H9 (cell line): ENCODE measurements around the gene PSMB7. TPM values are rescaled to one million over a fixed set of nuclear protein-coding genes. Genes with fewer than 3 reads are reported as not detected.

Experiments used
- DNase-seq: peaks from one replicate; pipeline ENCODE4 v3.0.0-alpha.2; 2017
- H2AFZ ChIP-seq: one replicate; pipeline ENCODE4 v1.6.1; 2013; ENCODE audit warnings: mild to moderate bottlenecking, low read length, control low read depth, moderate library complexity
- H2AK5ac ChIP-seq: 2 replicates; pipeline ENCODE4 v1.6.1; 2013; ENCODE audit warnings: low read length, control low read depth, mixed read lengths; ENCODE audit not compliant: insufficient read length
- H2BK120ac ChIP-seq: one replicate; pipeline ENCODE4 v1.6.1; 2013; ENCODE audit warnings: low read depth, mild to moderate bottlenecking, low read length, control low read depth, inconsistent platforms; ENCODE audit not compliant: poor library complexity, severe bottlenecking
- H2BK12ac ChIP-seq: 2 replicates; pipeline ENCODE4 v1.6.1; 2013; ENCODE audit warnings: low read length, control low read depth, mixed read lengths, low read depth; ENCODE audit not compliant: insufficient read length
- H2BK15ac ChIP-seq: 2 replicates; pipeline ENCODE4 v1.6.1; 2013; ENCODE audit warnings: low read depth, low read length, control low read depth
- H2BK20ac ChIP-seq: one replicate; pipeline ENCODE4 v1.6.1; 2013; ENCODE audit warnings: low read depth, mild to moderate bottlenecking, low read length, control low read depth, inconsistent platforms; ENCODE audit not compliant: poor library complexity, severe bottlenecking
- H2BK5ac ChIP-seq: 2 replicates; pipeline ENCODE4 v1.6.1; 2013; ENCODE audit warnings: low read length, control low read depth, mixed read lengths; ENCODE audit not compliant: insufficient read length
- H3K14ac ChIP-seq: 2 replicates; pipeline ENCODE4 v1.6.1; 2013; ENCODE audit warnings: low read length, control low read depth; ENCODE audit not compliant: insufficient read depth
- H3K18ac ChIP-seq: 2 replicates; pipeline ENCODE4 v1.6.1; 2013; ENCODE audit warnings: low read depth, mild to moderate bottlenecking, mixed read lengths, low read length, control low read depth; ENCODE audit not compliant: insufficient read length
- H3K23ac ChIP-seq: 2 replicates; pipeline ENCODE4 v1.6.1; 2013; ENCODE audit warnings: low read length, control low read depth, mixed read lengths, low read depth; ENCODE audit not compliant: insufficient read length
- H3K23me2 ChIP-seq: 2 replicates; pipeline ENCODE4 v1.6.1; 2013; ENCODE audit warnings: low read depth, mild to moderate bottlenecking, mixed read lengths, low read length, control low read depth; ENCODE audit not compliant: insufficient read length, poor library complexity, severe bottlenecking
- H3K27ac ChIP-seq: 2 replicates; pipeline ENCODE4 v1.5.1; 2013; ENCODE audit warnings: low read length, control low read depth, mixed read lengths, low read depth; ENCODE audit not compliant: insufficient read length
- H3K27me3 ChIP-seq: 2 replicates; pipeline ENCODE4 v1.6.1; 2013; ENCODE audit warnings: low read length, control low read depth, inconsistent platforms; ENCODE audit not compliant: insufficient read depth
- H3K4ac ChIP-seq: 2 replicates; pipeline ENCODE4 v1.6.1; 2013; ENCODE audit warnings: low read depth, mild to moderate bottlenecking, control low read depth, inconsistent platforms, low read length, moderate library complexity
- H3K4me1 ChIP-seq: 2 replicates; pipeline ENCODE4 v1.6.1; 2013; ENCODE audit warnings: low read length, control low read depth, inconsistent platforms; ENCODE audit not compliant: insufficient read depth
- H3K4me2 ChIP-seq: 2 replicates; pipeline ENCODE4 v1.6.1; 2013; ENCODE audit warnings: low read length, control low read depth, mixed read lengths; ENCODE audit not compliant: insufficient read length, insufficient read depth
- H3K56ac ChIP-seq: 2 replicates; pipeline ENCODE4 v1.6.1; 2013; ENCODE audit warnings: low read depth, mild to moderate bottlenecking, mixed read lengths, low read length, control low read depth; ENCODE audit not compliant: insufficient read length
- H3K79me1 ChIP-seq: 2 replicates; pipeline ENCODE4 v1.6.1; 2013; ENCODE audit warnings: low read depth, mild to moderate bottlenecking, moderate library complexity, low read length, control low read depth, inconsistent platforms; ENCODE audit not compliant: insufficient read depth, poor library complexity, severe bottlenecking
- H3K79me2 ChIP-seq: 2 replicates; pipeline ENCODE4 v1.6.1; 2013; ENCODE audit warnings: low read length, control low read depth, inconsistent platforms; ENCODE audit not compliant: insufficient read depth
- H3K9ac ChIP-seq: 2 replicates; pipeline ENCODE4 v1.6.1; 2013; ENCODE audit warnings: low read length, control low read depth, mixed read lengths; ENCODE audit not compliant: insufficient read length; ENCODE audit errors: extremely low read depth
- H3K9me3 ChIP-seq: one replicate; pipeline ENCODE4 v1.6.1; 2013; ENCODE audit warnings: low read depth, low read length, inconsistent platforms; ENCODE audit not compliant: control insufficient read depth
- H3T11ph ChIP-seq: one replicate; pipeline ENCODE4 v1.6.1; 2013; ENCODE audit warnings: mild to moderate bottlenecking, low read length, control low read depth, inconsistent platforms
- H4K20me1 ChIP-seq: one replicate; pipeline ENCODE4 v1.6.1; 2013; ENCODE audit not compliant: control insufficient read depth, insufficient read length, insufficient read depth
- H4K5ac ChIP-seq: 2 replicates; pipeline ENCODE4 v1.6.1; 2013; ENCODE audit warnings: low read depth, mild to moderate bottlenecking, mixed read lengths, low read length, control low read depth; ENCODE audit not compliant: insufficient read length
- H4K8ac ChIP-seq: replicated peaks from 2 replicates; pipeline ENCODE4 v1.6.1; 2013; ENCODE audit warnings: low read length, control low read depth, mixed read lengths, low read depth; ENCODE audit not compliant: insufficient read length
- H4K91ac ChIP-seq: 2 replicates; pipeline ENCODE4 v1.6.1; 2013; ENCODE audit warnings: low read depth, mild to moderate bottlenecking, moderate library complexity, mixed read lengths, low read length, control low read depth; ENCODE audit not compliant: insufficient read length
- H3K27ac Mint-ChIP-seq, 3 experiments: 2 replicates in 2 of 3; 3 replicates in 1 of 3; pipeline ENCODE4 v1.8.0; 2020 to 2021; ENCODE audit warnings: mixed read lengths in 3 of 3, mild to moderate bottlenecking in 1 of 3, moderate library complexity in 1 of 3
- H3K27me3 Mint-ChIP-seq: 2 replicates; pipeline ENCODE4 v1.8.0; 2021; ENCODE audit warnings: low read depth, mild to moderate bottlenecking, moderate library complexity, mixed read lengths
- H3K36me3 Mint-ChIP-seq, 3 experiments: 2 replicates in 2 of 3; 3 replicates in 1 of 3; pipeline ENCODE4 v1.8.0; 2020 to 2021; ENCODE audit warnings: low read depth in 3 of 3, mixed read lengths in 3 of 3; ENCODE audit not compliant: insufficient read depth in 1 of 3
- H3K4me1 Mint-ChIP-seq, 2 experiments: 2 replicates each; pipeline ENCODE4 v1.8.0; 2020; ENCODE audit warnings: mixed read lengths in 2 of 2
- H3K4me3 Mint-ChIP-seq, 2 experiments: 2 replicates in 1 of 2; 3 replicates in 1 of 2; pipeline ENCODE4 v1.8.0; 2020 to 2021; ENCODE audit warnings: mild to moderate bottlenecking in 2 of 2, mixed read lengths in 2 of 2, moderate library complexity in 1 of 2
- H3K9me3 Mint-ChIP-seq, 2 experiments: 2 replicates in 1 of 2; 3 replicates in 1 of 2; pipeline ENCODE4 v1.8.0; 2020; ENCODE audit warnings: mild to moderate bottlenecking in 2 of 2, mixed read lengths in 2 of 2, moderate library complexity in 1 of 2
- CTCF ChIP-seq: fragments of 200-600 bp; sonication (generic); conservative IDR thresholded peaks from 3 replicates; pipeline ENCODE4 v1.8.0; 2021; ENCODE audit warnings: antibody characterized with exemption, mild to moderate bottlenecking
- WGBS: extraction: QIAGEN DNeasy Blood & Tissue Kit; methylation state at CpG from one replicate; pipeline ENCODE4 v1.1.7; 2013; ENCODE audit warnings: missing lambda C conversion rate, low lambda C conversion rate, mixed read lengths; ENCODE audit not compliant: insufficient read length; ENCODE audit errors: extremely low coverage; 5-methylcytosine and 5-hydroxymethylcytosine counted together
- total RNA-seq: library from RNA; stranded (reverse); gene quantifications from 2 replicates; pipeline ENCODE4 v1.2.1, GENCODE V29; 2021

Gene PSMB7
- total RNA-seq, 1 experiment from 2014 or later: 209 TPM

- Histone ChIP-seq H2BK20ac (no peak overlapping the region), H4K91ac (no peak overlapping the region), H4K20me1 (no peaks in the 10 kb centered on the region), H3K4me2 (no peak overlapping the region), H3K4me1 (no peaks in the 10 kb centered on the region), H3K27ac (no peak overlapping the region), H3K18ac (no peak overlapping the region), H3K27me3 (no peaks in the 10 kb centered on the region), H3K4ac (no peak overlapping the region), H4K8ac (no peak overlapping the region), H4K5ac (no peak overlapping the region), H3K9ac (no peak overlapping the region), H3K56ac (no peak overlapping the region), H3K23me2 (no peaks in the 10 kb centered on the region), H3T11ph (no peak overlapping the region), H3K14ac (no peak overlapping the region), H2BK15ac (no peak overlapping the region), H2BK5ac (no peak overlapping the region), H3K9me3 (no peaks in the 10 kb centered on the region), H3K79me2 (peaks cover 8% of the 10 kb centered on the region; the same call in 1 of the 2 replicates), H2AFZ (no peak overlapping the region), H2AK5ac (no peak overlapping the region), H2BK120ac (no peak overlapping the region), H3K79me1 (peaks cover 11% of the 10 kb centered on the region), H3K23ac (no peak overlapping the region), H2BK12ac (no peak overlapping the region)
- DNase-seq: no peak
- H3K4me3 Mint-ChIP-seq: no peak overlapping the region
- peaks cover 5 to 24% (median 20%) of the 10 kb centered on the region in 3 experiments; a peak in 6 of 7 replicates for H3K36me3 Mint-ChIP-seq
- WGBS: no CpG with 5 or more reads among the region's 5 CpGs
- H3K27ac Mint-ChIP-seq: no peak overlapping the region
- no peaks in the 10 kb centered on the region for H3K27me3 Mint-ChIP-seq
- peaks cover 11 to 19% of the 10 kb centered on the region in 2 experiments for H3K4me1 Mint-ChIP-seq
- no peaks in the 10 kb centered on the region for H3K9me3 Mint-ChIP-seq
- TF ChIP-seq CTCF: no peak
Measured at GRCh38 chr9:124384846-124385245, 30.4 kb downstream of the PSMB7 start.
